ENCODE results near the gene MRTFB. TPM values are rescaled to one million over a fixed set of nuclear protein-coding genes. Genes with fewer than 3 reads are reported as not detected.

The MRTFB gene
- total RNA-seq, 1 experiment from 2014 or later: 90.5 TPM

DNA sequence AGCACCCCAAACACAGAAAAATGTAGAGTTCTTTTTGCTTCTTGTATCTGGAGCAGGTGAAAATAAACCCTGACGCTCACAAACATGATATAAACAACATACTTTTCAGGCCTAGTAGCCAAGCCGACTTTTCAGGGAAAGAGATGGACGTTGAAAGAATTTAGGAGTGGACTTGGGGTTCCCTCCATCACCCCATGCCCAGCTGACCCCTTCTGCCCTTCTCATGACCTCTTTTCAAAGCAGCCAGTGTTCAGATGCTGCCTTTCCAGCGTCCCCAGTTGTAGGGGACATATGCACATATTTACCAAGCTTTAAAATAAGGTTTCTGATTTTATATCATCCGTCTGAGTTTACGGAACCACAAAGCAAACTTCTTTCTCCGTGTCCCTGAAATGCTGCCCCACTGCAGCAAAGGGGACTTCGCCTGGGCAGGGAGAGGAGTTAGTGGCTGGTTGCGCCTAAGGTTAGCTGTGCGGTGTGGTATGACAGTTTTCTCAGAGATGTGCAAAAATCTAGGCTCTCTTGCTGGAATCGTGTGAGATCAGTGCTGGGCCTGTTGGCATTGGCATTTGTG is 235.5 kb downstream of the MRTFB start:
- Histone ChIP-seq H3K36me3 (ENCODE audit: control insufficient read depth, insufficient read depth, low read length) (no peaks in the 10 kb centered on the region), H3K9me3 (ENCODE audit: control insufficient read depth, insufficient read depth, low read depth, low read length) (no peaks in the 10 kb centered on the region), H3K4me1 (ENCODE audit: control insufficient read depth, insufficient read depth, low read length) (peaks cover 64% of the 10 kb centered on the region), H3K27ac (ENCODE audit: low read length) (peak overlapping the region; percentile 93), H3K4me3 (ENCODE audit: low read depth in 2 of 2, low read length in 2 of 2) (peak overlapping the region; percentile 65 to 98; a peak in 3 of 4 replicates), H3K27me3 (ENCODE audit: control insufficient read depth, insufficient read depth, low read length) (no peaks in the 10 kb centered on the region)
- ChIA-PET POLR2A (interaction anchor here (0.7 kb wide), 1 partner anchor 745 kb away, joined by 8 read pairs; no protein-coding TSS in a partner anchor), CTCF (interaction anchor here (0.5 to 1.2 kb wide), 2 partner anchors 11 to 22 kb away, joined by 7 to 10 read pairs; no protein-coding TSS in a partner anchor)
- DNase-seq (ENCODE audit: low read depth, low spot score): no peak
- intact Hi-C loops (cut with micrococcal nuclease; ENCODE audit: unreplicated experiment): no loop called here
- no peak for ATAC-seq
- TF ChIP-seq, protein P1, sequence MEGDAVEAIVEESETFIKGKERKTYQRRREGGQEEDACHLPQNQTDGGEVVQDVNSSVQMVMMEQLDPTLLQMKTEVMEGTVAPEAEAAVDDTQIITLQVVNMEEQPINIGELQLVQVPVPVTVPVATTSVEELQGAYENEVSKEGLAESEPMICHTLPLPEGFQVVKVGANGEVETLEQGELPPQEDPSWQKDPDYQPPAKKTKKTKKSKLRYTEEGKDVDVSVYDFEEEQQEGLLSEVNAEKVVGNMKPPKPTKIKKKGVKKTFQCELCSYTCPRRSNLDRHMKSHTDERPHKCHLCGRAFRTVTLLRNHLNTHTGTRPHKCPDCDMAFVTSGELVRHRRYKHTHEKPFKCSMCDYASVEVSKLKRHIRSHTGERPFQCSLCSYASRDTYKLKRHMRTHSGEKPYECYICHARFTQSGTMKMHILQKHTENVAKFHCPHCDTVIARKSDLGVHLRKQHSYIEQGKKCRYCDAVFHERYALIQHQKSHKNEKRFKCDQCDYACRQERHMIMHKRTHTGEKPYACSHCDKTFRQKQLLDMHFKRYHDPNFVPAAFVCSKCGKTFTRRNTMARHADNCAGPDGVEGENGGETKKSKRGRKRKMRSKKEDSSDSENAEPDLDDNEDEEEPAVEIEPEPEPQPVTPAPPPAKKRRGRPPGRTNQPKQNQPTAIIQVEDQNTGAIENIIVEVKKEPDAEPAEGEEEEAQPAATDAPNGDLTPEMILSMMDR (IDR thresholded peaks at IDR 0.05): no peak
- TF ChIP-seq, protein P2, sequence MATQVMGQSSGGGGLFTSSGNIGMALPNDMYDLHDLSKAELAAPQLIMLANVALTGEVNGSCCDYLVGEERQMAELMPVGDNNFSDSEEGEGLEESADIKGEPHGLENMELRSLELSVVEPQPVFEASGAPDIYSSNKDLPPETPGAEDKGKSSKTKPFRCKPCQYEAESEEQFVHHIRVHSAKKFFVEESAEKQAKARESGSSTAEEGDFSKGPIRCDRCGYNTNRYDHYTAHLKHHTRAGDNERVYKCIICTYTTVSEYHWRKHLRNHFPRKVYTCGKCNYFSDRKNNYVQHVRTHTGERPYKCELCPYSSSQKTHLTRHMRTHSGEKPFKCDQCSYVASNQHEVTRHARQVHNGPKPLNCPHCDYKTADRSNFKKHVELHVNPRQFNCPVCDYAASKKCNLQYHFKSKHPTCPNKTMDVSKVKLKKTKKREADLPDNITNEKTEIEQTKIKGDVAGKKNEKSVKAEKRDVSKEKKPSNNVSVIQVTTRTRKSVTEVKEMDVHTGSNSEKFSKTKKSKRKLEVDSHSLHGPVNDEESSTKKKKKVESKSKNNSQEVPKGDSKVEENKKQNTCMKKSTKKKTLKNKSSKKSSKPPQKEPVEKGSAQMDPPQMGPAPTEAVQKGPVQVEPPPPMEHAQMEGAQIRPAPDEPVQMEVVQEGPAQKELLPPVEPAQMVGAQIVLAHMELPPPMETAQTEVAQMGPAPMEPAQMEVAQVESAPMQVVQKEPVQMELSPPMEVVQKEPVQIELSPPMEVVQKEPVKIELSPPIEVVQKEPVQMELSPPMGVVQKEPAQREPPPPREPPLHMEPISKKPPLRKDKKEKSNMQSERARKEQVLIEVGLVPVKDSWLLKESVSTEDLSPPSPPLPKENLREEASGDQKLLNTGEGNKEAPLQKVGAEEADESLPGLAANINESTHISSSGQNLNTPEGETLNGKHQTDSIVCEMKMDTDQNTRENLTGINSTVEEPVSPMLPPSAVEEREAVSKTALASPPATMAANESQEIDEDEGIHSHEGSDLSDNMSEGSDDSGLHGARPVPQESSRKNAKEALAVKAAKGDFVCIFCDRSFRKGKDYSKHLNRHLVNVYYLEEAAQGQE (IDR thresholded peaks at IDR 0.05; ENCODE audit: insufficient read depth in 1 of 2, low read depth in 2 of 2, low read length in 1 of 2): no peak
- no peak for TF ChIP-seq SIN3A (IDR thresholded peaks at IDR 0.05; ENCODE audit: borderline replicate concordance, insufficient read depth, low read depth, low read length)
- no peak for TF ChIP-seq POLR2AphosphoS5 (IDR thresholded peaks at IDR 0.05; ENCODE audit: low read depth, low read length)
- no peak for TF ChIP-seq TCF7L2 (IDR thresholded peaks at IDR 0.05; ENCODE audit: low read depth, low read length)
- BruUV-seq (replicated peaks): no TSS peak
- in situ Hi-C loops (cut with HindIII; ENCODE audit: low pct_unique_long_range_greater_than_20kb, low sequenced_read_pairs): no loop called here

DNA sequence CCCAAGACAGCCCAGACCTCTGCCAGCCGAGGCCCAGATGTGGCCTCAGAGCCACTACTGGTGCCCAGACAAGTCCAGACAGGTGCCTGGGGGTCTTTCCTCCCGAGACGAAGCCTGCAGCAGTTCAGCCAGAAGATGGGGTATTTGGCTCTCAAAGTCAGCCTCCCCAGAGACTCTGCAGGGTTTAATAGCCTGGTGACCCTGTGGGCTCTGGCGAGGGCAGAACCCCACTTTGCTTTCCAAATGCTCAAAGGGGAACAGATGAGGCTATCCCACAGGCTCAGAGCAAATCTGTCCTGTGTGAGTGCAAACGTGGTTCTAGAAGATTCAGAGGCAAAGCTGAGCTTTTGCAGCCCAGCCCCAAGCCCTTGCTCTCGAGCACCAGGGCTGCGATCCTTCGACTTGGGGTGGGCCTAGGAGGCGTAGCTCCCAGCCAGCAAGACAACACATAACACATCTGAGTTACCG is 236.0 kb downstream of the MRTFB start:
- Histone ChIP-seq H3K27me3 (ENCODE audit: control insufficient read depth, insufficient read depth, low read length) (no peaks in the 10 kb centered on the region), H3K36me3 (ENCODE audit: control insufficient read depth, insufficient read depth, low read length) (no peaks in the 10 kb centered on the region), H3K4me1 (ENCODE audit: control insufficient read depth, insufficient read depth, low read length) (peaks cover 64% of the 10 kb centered on the region), H3K9me3 (ENCODE audit: control insufficient read depth, insufficient read depth, low read depth, low read length) (no peaks in the 10 kb centered on the region), H3K27ac (ENCODE audit: low read length) (peak overlapping the region; percentile 93), H3K4me3 (ENCODE audit: low read depth in 2 of 2, low read length in 2 of 2) (peak overlapping the region; percentile 65 to 98)
- in situ Hi-C loops (cut with HindIII; ENCODE audit: low pct_unique_long_range_greater_than_20kb, low sequenced_read_pairs): no loop called here
- ChIA-PET POLR2A (no interaction called here), CTCF (interaction anchor here (0.5 to 1.2 kb wide), 2 partner anchors 12 to 22 kb away, joined by 7 to 10 read pairs; no protein-coding TSS in a partner anchor)
- no TSS peak for BruUV-seq (replicated peaks)
- ATAC-seq (peak; percentile 22), DNase-seq (ENCODE audit: low read depth, low spot score) (no peak)
- TF ChIP-seq, protein P1 (IDR thresholded peaks at IDR 0.05): no peak
- no peak for TF ChIP-seq SIN3A (IDR thresholded peaks at IDR 0.05; ENCODE audit: borderline replicate concordance, insufficient read depth, low read depth, low read length)
- TF ChIP-seq TCF7L2 (IDR thresholded peaks at IDR 0.05; ENCODE audit: low read depth, low read length): no peak
- no peak for TF ChIP-seq POLR2AphosphoS5 (IDR thresholded peaks at IDR 0.05; ENCODE audit: low read depth, low read length)
- intact Hi-C loops (cut with micrococcal nuclease; ENCODE audit: unreplicated experiment): no loop called here
